NCI-H524 treated with DMSO at 0.1 percent for 48 hours (cell line): ENCODE data around the gene MACROD2.

ENCODE experiments used
- DNase-seq: peaks from one replicate; lab custom pipeline; 2025; lab: John Stamatoyannopoulos, UW

MACROD2 gene

DNA sequence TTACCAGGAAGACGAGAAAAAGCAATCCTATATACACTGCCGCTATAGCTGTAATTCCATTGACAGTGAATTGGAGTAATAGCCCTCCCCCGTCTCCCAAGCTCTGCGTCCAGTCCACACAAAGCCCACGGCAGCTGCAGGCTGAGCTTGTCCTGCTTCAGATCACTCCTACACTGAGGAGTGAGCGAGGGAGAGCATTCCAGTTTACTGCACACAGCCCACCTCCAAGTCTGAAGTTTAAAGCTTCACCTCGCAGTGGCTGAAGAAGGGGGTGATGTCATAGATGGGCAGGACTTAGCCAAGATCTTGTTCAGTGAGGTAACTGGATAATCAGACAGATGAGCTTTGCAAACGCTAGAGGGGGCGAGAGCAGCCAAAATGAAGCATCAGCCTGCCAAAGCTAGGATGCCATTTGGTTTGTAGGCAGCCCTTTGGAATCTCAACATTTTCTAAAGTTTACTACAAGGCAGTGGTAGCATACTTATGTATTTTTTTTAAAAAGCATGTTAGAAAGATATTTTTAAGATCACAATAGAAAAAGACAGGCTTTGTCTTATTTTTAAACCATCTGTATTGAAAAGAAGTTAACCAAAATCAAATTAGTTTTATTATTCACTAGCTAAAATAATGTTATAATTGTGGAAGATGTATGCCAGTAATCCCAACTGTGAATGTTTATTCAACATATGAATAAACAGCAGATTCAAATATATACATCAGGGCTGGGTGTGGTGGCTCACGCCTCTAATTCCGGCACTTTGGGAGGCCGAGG is 342.3 kb downstream of the MACROD2 start, which contains the start of gene FLRT3:
FLRT3 (minus strand) TSS at position 213 of the 772 bp plus-strand sequence. CDS start 10,106 bp downstream, outside the sequence.
- DNase-seq = peak; percentile 98

- no peak for DNase-seq
Observed at GRCh38 chr20:14341801-14342200, 346.5 kb downstream of the MACROD2 start.

DNA sequence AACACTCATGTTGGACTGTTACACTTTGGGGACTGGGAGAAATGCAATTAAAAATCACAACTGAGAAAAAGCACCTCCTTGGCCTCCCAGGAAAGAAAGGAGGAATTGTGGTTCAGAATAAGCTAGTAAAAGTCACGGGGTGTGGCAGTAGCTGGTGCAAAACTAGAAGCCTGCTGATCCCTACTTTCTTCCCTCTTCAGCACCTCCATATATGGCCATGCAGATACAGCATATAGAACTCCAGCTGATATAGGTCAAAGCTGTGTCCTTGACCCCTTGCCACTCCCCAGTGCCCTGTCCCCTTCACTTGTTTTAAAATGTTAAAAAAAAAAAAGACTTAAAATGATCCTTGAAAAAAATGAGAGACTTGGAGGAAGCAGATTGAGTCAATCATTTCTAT is 347.6 kb downstream of the MACROD2 start:
- DNase-seq = no peak

DNA sequence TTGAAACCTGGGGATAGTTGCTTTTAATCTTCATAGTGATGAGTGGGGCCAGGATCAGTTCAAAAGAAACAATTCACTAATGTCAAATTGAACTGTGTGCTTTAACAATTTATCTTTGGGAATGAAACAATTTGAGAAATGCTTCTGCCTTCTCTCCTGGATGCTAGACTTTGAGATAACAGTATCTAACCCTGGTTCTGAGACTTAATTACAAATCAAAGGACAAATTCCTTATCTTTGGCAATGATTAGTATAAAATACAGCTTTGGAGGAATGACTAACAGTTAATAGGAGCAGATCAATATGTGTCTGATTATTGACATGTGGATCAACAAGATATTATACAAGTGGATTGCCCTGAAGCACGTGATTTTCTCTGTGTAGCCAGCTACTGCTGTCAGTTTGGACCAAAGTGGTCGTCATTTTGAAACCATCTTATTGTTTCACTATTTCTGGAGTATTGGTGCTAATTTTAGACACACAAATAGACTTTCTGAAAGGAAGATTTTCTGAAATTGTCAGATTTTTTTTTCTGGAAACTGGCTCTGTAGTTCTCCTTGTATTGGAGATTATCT is 348.3 kb downstream of the MACROD2 start:
- no peak for DNase-seq

DNA sequence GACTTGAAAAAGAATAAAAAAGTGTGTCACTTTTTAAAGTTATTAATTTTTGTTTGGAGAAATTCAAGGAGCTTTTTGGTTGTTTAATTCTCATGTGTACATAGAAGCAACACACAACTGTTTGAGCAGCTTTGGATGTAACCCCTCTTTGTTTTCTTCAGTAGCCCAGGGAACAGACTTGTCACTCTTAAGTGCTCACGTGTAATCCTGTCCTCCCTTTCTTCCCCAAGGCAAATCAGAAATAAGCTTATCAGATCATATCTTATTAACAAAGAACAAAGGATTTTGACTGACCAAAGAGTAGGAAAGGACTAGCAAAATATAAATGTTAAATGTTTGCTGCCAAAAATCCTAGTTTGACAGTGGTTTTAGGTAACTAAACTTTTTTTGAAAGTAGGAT is 349.4 kb downstream of the MACROD2 start:
- DNase-seq = peak; percentile 23

DNA sequence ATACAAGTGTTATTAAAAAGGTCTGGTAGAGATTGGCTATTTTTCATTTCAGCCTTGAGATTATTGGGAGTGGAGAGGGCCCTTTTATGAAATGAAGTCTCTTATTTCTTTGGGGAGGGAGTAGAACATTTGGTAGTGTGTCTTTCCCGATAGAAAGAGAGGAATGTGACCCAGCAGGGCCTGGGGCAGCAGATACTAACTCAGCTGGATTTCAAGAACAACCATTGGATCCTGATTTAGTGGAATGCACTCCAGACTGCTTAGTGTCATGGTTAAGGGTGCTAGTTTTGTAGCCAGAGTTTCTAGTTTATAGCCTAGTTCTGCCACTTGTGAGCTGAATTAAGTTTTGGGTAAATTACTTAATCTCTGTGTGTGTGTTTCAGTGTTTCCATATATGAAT is 360.5 kb downstream of the MACROD2 start:
- no peak for DNase-seq

GRCh38 chr20:14360416-14360815 is 365.1 kb downstream of the MACROD2 start:
- DNase-seq = no peak

DNA sequence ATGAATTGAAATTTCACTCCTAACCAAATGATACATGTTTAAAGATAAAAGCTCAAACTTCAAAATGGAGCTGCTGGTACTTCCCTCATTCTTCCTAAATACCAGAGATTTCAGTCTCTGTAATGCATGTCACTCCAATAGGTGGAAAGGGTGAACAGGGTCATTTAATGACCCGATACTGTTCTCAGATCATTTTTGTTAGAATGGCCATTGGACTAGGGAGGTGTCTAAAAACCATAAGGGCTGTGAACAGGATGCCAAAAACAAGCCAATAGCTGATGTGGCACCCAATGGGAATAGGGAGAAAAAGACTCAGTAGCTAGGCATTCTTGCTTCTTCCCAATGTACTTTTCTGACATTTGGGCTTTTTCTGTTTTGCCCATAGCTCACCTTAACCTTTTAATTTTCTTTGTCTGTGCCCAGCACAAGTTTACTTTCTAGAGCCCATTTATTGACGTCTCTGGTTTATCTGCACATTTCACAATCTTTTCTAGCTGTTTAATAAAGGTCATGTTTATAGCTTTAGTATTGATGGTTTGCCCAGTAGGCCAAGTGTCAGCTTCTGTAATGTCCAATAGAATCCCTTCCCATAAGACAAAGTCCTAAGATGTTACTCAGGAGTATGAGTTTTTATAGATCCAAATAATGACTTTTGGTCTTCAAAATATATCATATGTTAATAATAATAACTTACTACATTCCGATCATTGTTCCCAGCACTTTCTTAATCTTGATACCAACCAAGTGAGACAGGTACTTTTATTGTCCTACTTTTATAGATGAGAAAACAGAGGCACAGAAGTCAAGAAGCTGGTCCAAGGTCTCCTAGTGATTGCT is 366.4 kb downstream of the MACROD2 start:
- DNase-seq = no peak

DNA sequence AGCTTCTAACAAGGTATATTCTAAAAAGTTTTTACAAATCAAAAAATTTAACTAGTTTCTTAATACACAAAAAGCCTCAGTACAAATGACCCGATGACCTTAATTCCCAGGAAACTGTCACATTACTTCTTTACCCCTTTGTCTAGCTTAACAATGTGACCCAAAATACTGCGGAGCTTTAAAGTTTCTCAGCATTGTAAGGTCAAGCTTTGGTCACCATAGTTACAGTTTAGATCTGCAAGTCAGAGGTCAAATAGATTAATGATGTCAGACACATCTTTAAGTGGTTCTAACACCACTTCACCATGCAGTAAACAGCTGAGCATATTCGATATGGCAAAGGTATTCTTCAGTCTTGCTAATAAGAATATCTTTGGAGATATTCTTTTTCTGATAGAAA is 378.9 kb downstream of the MACROD2 start:
- no peak for DNase-seq

DNA sequence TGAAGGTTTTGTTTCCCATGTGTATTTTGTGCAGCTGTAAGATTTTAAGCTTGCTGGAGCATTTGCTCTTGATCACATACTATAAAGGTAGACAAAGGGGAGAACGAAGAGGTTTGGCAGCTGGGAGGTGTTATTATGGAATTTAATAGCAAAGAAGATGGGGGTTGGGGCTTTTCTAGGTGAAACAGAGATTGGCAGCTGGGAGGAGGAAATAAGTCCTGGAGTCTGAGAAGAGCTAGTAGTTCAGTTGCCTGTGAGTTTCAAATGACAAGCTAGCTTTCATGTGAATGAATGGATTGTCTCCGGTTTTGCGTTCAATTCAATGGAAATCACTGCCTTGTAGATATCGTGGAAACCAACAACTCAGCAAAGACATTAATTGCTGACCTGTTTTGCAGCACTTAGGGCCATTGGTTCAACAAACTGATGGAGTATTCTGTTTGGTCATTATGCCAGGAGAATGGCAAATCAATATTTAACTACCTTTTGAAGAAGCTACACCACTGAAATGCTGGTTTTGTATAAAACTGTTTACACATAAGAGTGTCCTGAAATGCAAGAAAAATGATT is 380.2 kb downstream of the MACROD2 start:
- peak; percentile 52 for DNase-seq

DNA sequence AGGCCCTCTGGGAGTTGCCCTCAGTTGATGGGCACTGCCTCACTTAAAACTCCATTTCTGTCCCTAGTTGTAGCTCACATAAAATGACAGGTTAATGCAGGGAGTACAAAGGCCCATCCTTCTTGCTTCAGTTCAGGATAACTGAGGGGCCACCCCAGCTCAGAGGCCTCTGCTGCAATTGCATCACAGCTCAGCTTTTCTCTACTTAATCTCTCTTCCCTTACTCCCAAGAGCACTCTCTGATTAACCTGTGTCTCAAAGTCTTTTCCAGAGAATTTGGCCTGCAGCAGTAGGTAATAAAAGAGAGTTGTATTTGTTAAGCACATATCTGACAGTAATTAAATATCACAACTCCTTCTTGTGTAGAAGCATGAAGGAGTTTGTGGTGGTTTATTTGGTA is 383.0 kb downstream of the MACROD2 start:
- DNase-seq = no peak

GRCh38 chr20:14383335-14383734 is 388.0 kb downstream of the MACROD2 start:
- DNase-seq = no peak

GRCh38 chr20:14384416-14385175 is 389.3 kb downstream of the MACROD2 start:
- DNase-seq = no peak

- no peak for DNase-seq
Observed at GRCh38 chr20:14385176-14385740, 389.9 kb downstream of the MACROD2 start.

DNA sequence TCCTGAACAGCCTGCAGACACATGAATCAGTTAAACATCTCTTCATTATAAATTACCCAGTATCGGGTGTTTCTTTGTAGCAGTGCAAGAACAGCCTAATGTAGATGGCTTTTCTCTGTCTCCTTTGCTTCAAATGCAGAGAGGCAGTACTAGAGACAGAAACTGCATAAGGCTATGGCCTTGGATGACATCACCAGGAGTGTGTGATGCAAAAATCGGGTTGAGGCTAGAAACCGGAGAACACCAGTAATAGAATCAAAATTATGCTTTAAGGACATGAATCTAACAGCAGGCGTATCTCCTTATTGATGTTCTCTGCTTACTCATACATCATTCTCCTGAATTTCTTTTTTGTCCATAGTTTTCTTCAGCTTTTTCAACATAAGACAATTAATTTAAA is 391.4 kb downstream of the MACROD2 start:
- no peak for DNase-seq

- DNase-seq = peak; percentile 68
Observed at GRCh38 chr20:14401479-14402138, 406.3 kb downstream of the MACROD2 start.

- no peak for DNase-seq
Observed at GRCh38 chr20:14404515-14404914, 409.2 kb downstream of the MACROD2 start.

DNA sequence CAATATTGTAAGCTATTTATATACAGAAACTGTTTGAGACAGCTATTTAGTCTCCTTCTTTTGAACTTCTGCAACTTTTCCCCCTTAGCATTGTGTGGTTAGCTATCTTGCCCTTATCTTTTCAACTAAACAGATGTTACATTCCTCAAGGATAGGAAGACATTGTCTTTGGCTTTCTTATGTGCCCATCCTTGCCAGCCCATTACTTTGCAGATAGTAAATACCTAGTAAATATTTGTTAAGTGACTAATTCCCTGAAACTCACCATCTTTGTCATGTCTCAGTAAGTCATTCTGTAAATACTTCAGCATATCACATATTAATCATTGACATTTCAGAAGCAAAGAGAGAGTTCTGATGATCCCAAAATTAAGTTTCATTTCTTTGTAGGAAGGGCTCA is 411.2 kb downstream of the MACROD2 start:
- DNase-seq = no peak

- DNase-seq = no peak
Observed at GRCh38 chr20:14407336-14407735, 412.0 kb downstream of the MACROD2 start.

DNA sequence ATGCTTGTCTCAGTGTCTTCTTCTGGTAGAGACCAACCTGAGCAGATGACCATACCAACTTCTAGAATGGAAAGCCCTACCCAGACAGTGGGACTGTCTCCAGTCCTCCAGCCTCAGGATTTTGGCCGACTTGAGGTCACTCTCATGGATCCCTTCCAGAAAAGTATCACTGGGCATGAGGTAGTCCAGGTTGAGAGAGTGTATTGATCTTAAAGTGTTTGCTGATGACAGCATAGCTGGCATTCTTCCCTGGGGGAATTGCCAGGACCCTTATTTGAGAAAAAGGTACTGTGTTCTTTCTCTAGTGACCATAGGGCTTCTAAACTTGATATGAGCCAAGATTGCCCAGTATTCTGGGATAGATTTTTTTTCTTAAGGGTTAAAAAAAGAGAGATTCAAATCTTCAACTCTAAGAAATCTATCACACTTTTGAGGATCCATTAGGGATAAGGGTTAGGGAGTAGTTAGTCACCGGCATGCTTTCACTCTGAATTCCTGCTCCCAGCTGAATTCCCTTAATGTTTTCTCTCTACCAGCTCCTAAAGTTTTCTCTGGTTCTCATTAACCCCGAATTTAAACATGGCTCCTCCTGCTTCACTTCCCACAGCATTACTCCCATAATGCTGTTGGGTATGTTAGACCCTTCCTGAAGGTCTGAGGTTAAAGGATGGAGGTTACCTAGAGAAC is 415.7 kb downstream of the MACROD2 start:
- DNase-seq = no peak
